ENCODE results near the gene SERPINB10. TPM values are rescaled to one million over a fixed set of nuclear protein-coding genes. Genes with fewer than 3 reads are reported as not detected.

The SERPINB10 gene
- polyA plus RNA-seq, 2 of the 4 experiments (the other 2 are of a cell fraction), result not detected

GRCh38 chr18:63960891-63961290 is 53.1 kb downstream of the SERPINB10 start:
- Histone ChIP-seq H3K9me3 (no peaks in the 10 kb centered on the region), H3K4me1 (no peaks in the 10 kb centered on the region), H3K27ac (no peak overlapping the region), H3K4me3 (no peak overlapping the region), H3K4me2 (no peak overlapping the region)
- WGBS (ENCODE audit: missing lambda C conversion rate), result 38% methylated on average over 1 of the region's 1 CpG
- DNase-seq (ENCODE audit: low read depth in 1 of 2, low spot score in 1 of 2), result no peak
- CTCF ChIA-PET, result interaction anchor here (0.9 to 1.9 kb wide), 2 partner anchors 24 to 34 kb away, joined by 3 to 6 read pairs; no protein-coding TSS in a partner anchor
- no peak for TF ChIP-seq CEBPB (IDR thresholded peaks at IDR 0.05)
- TF ChIP-seq CHD4 (IDR thresholded peaks at IDR 0.05; ENCODE audit: borderline replicate concordance), result no peak
- no peak for TF ChIP-seq JUNB (IDR thresholded peaks at IDR 0.05)
- no peak for TF ChIP-seq E2F6 (IDR thresholded peaks at IDR 0.05; ENCODE audit: borderline replicate concordance, low read depth)
- no peak for ATAC-seq
- no peak for FAIRE-seq
- POLR2A ChIA-PET, result no interaction called here

DNA sequence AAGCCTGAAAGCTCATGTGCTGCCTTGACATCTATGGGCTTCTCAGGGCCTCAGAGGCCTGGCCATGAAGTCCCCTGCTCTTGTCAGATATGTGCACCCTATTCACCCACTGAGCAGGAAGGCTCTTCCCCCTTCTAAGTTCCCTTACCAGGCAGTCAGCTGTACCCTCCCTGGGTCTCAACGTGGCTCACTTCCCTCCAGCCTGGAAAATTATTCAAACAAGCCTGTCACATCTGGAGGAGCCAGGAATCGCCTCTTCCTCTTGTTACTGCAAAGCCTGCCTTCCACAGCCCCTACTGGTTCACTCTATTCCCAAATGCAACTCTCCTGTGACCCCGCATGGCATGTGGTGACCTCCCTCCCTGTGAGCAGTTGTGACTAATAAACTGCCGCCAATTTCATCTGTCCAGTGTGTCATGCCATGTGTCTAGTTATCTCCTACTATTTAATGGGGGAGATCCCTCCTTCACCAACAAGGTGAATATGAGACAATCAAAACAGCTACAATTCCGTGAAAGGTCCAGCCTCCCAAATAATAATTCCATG is 53.8 kb downstream of the SERPINB10 start:
- ATAC-seq, result no peak
- TF ChIP-seq CHD2 (IDR thresholded peaks at IDR 0.05; ENCODE audit: low read length, partially characterized antibody) (no peak), BHLHE40 (IDR thresholded peaks at IDR 0.05; ENCODE audit: low read depth, low read length) (no peak), ZC3H11A (IDR thresholded peaks at IDR 0.05) (no peak), RFX5 (IDR thresholded peaks at IDR 0.05) (no peak), EHF (CRISPR knock-in tag; IDR thresholded peaks at IDR 0.05) (no peak), EHMT2 (IDR thresholded peaks at IDR 0.05; ENCODE audit: low read depth) (no peak), NR3C1 (IDR thresholded peaks at IDR 0.05) (no peak), HOXA7 (CRISPR knock-in tag; IDR thresholded peaks at IDR 0.05) (no peak), FOXS1 (CRISPR knock-in tag; IDR thresholded peaks at IDR 0.05) (no peak), E2F6 (IDR thresholded peaks at IDR 0.05; ENCODE audit: borderline replicate concordance, low read depth) (no peak), FOSL2 (IDR thresholded peaks at IDR 0.05) (no peak), FOSL2 (CRISPR knock-in tag; IDR thresholded peaks at IDR 0.05) (no peak)
- TF ChIP-seq, protein P1, sequence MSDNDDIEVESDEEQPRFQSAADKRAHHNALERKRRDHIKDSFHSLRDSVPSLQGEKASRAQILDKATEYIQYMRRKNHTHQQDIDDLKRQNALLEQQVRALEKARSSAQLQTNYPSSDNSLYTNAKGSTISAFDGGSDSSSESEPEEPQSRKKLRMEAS (IDR thresholded peaks at IDR 0.05), result no peak
- H3K4me2 ChIP-seq, result no peak overlapping the region
- H3K4me1 ChIP-seq, result no peaks in the 10 kb centered on the region
- no peak overlapping the region for H3K27ac ChIP-seq
- ChIA-PET CTCF (interaction anchor here (1.2 to 3.0 kb wide), 2 partner anchors 18 to 33 kb away, joined by 3 to 22 read pairs; no protein-coding TSS in a partner anchor), POLR2A (interaction anchor here (1.0 kb wide), 1 partner anchor 9 kb away, joined by 4 read pairs; no protein-coding TSS in a partner anchor)
- no peaks in the 10 kb centered on the region for H3K9me3 ChIP-seq
- FAIRE-seq, result no peak
- DNase-seq (ENCODE audit: low read depth in 1 of 2, low spot score in 1 of 2), result no peak
- H3K4me3 ChIP-seq, result no peak overlapping the region
- 18% methylated on average over 5 of the region's 5 CpGs for whole genome bisulfite sequencing (ENCODE audit: missing lambda C conversion rate)

GRCh38 chr18:63962137-63962536 is 54.4 kb downstream of the SERPINB10 start:
- ATAC-seq (no peak), FAIRE-seq (no peak), DNase-seq (ENCODE audit: low read depth in 1 of 2, low spot score in 1 of 2) (no peak)
- Histone ChIP-seq H3K27ac (no peak overlapping the region), H3K4me3 (no peak overlapping the region), H3K4me2 (no peak overlapping the region), H3K9me3 (no peaks in the 10 kb centered on the region), H3K4me1 (no peaks in the 10 kb centered on the region)
- ChIA-PET CTCF (interaction anchor here (0.7 to 3.0 kb wide), 6 partner anchors 11 to 32 kb away, joined by 3 to 22 read pairs (median 3); no protein-coding TSS in a partner anchor), POLR2A (interaction anchor here (1.0 kb wide), 1 partner anchor 8 kb away, joined by 4 read pairs; no protein-coding TSS in a partner anchor)
- 0% methylated on average over 1 of the region's 1 CpG for WGBS (ENCODE audit: missing lambda C conversion rate)
- no peak for TF ChIP-seq POLR2AphosphoS2 (conservative IDR thresholded peaks at IDR 0.05; ENCODE audit: low read length)
- TF ChIP-seq HOXB13 (CRISPR knock-in tag; IDR thresholded peaks at IDR 0.05; ENCODE audit: low read depth), result no peak
- no peak for TF ChIP-seq HDAC2 (IDR thresholded peaks at IDR 0.05)
- TF ChIP-seq KDM1A (IDR thresholded peaks at IDR 0.05; ENCODE audit: low read depth), result no peak
- no peak for TF ChIP-seq NPAS2 (CRISPR knock-in tag; IDR thresholded peaks at IDR 0.05; ENCODE audit: borderline replicate concordance)
- TF ChIP-seq HES2 (IDR thresholded peaks at IDR 0.05), result no peak
- no peak for TF ChIP-seq CEBPB (IDR thresholded peaks at IDR 0.05)
- TF ChIP-seq NR3C1 (IDR thresholded peaks at IDR 0.05), result no peak
- TF ChIP-seq KDM5A (IDR thresholded peaks at IDR 0.05), result no peak
- TF ChIP-seq, protein P2, sequence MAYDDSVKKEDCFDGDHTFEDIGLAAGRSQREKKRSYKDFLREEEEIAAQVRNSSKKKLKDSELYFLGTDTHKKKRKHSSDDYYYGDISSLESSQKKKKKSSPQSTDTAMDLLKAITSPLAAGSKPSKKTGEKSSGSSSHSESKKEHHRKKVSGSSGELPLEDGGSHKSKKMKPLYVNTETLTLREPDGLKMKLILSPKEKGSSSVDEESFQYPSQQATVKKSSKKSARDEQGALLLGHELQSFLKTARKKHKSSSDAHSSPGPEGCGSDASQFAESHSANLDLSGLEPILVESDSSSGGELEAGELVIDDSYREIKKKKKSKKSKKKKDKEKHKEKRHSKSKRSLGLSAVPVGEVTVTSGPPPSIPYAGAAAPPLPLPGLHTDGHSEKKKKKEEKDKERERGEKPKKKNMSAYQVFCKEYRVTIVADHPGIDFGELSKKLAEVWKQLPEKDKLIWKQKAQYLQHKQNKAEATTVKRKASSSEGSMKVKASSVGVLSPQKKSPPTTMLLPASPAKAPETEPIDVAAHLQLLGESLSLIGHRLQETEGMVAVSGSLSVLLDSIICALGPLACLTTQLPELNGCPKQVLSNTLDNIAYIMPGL (CRISPR knock-in tag; IDR thresholded peaks at IDR 0.05; ENCODE audit: borderline replicate concordance), result no peak
- TF ChIP-seq TFCP2L1 (CRISPR knock-in tag; IDR thresholded peaks at IDR 0.05), result no peak
- no peak for TF ChIP-seq CBX8 (IDR thresholded peaks at IDR 0.05)
- no peak for TF ChIP-seq FOSB (CRISPR knock-in tag; IDR thresholded peaks at IDR 0.05)
- no peak for TF ChIP-seq RARB (CRISPR knock-in tag; IDR thresholded peaks at IDR 0.05)
- TF ChIP-seq TP53 (CRISPR knock-in tag; IDR thresholded peaks at IDR 0.05), result no peak
- no peak for TF ChIP-seq RAD21 (conservative IDR thresholded peaks at IDR 0.05 in 1 of 2, IDR thresholded peaks at IDR 0.05 in 1 of 2)
- TF ChIP-seq ZFP36 (IDR thresholded peaks at IDR 0.05; ENCODE audit: borderline replicate concordance, partially characterized antibody), result no peak
- no peak for TF ChIP-seq EP300 (IDR thresholded peaks at IDR 0.05)
